GM19193 (cell line): Measurements from ENCODE around the gene TFF3.

ENCODE experiments used
- POLR2A ChIP-seq: IDR thresholded peaks from 4 replicates; pipeline ENCODE4 v1.6.1; 2011; ENCODE audit not compliant: insufficient read depth, insufficient read length; ENCODE audit errors: extremely low read depth

The TFF3 gene

GRCh38 chr21:42264245-42265195 is 50.7 kb downstream of the TFF3 start:
- no peak for TF ChIP-seq POLR2A

GRCh38 chr21:42263591-42264131 is 51.5 kb downstream of the TFF3 start:
- no peak for TF ChIP-seq POLR2A

GRCh38 chr21:42262831-42263231 is 52.4 kb downstream of the TFF3 start:
- TF ChIP-seq POLR2A = no peak

GRCh38 chr21:42261829-42262200 is 53.4 kb downstream of the TFF3 start:
- no peak for TF ChIP-seq POLR2A
